Keratinocyte (primary cell): Measurements from ENCODE around the gene TMEM220. TPM values are rescaled to one million over a fixed set of nuclear protein-coding genes. Genes with fewer than 3 reads are reported as not detected.

Experiments
- DNase-seq: peaks from one replicate; pipeline ENCODE4 v3.0.0-alpha.2; 2011; ENCODE audit warnings: low read depth, missing footprints, low spot score
- FAIRE-seq: peaks from 2 replicates; lab custom pipeline; 2011; peaks lifted over from hg19 to GRCh38; lab: Jason Lieb, UNC
- H2AFZ ChIP-seq: 2 replicates; pipeline ENCODE4 v1.6.0; 2012; ENCODE audit warnings: low read length, control low read depth, inconsistent platforms; ENCODE audit not compliant: control insufficient read depth
- H3K27ac ChIP-seq: 2 replicates; pipeline ENCODE4 v1.5.1; 2011; ENCODE audit warnings: low read length; ENCODE audit not compliant: control insufficient read depth, insufficient read depth
- H3K27me3 ChIP-seq: 3 replicates; pipeline ENCODE4 v1.6.0; 2011; ENCODE audit warnings: low read length; ENCODE audit not compliant: control insufficient read depth, insufficient read depth; ENCODE audit errors: extremely low read depth
- H3K36me3 ChIP-seq, 2 experiments: 2 replicates in 1 of 2; 3 replicates in 1 of 2; pipeline ENCODE4 v1.5.1; 2011; ENCODE audit warnings: low read length in 2 of 2, mild to moderate bottlenecking in 1 of 2; ENCODE audit not compliant: control insufficient read depth in 2 of 2, insufficient read depth in 2 of 2; ENCODE audit errors: extremely low read depth in 1 of 2
- H3K4me1 ChIP-seq: 3 replicates; pipeline ENCODE4 v1.5.1; 2011; ENCODE audit warnings: low read length; ENCODE audit not compliant: control insufficient read depth, insufficient read depth; ENCODE audit errors: extremely low read depth
- H3K4me2 ChIP-seq: 3 replicates; pipeline ENCODE4 v1.6.0; 2011; ENCODE audit warnings: low read depth, low read length; ENCODE audit not compliant: control insufficient read depth, insufficient read depth; ENCODE audit errors: extremely low read depth
- H3K4me3 ChIP-seq, 3 experiments: fragments of 200-600 bp in 1 of 3; sonication (generic) in 1 of 3; 2 replicates in 2 of 3; 3 replicates in 1 of 3; pipeline ENCODE4 v1.5.1; 2011 to 2016; ENCODE audit warnings: low read length in 3 of 3, mild to moderate bottlenecking in 3 of 3, control low read depth in 2 of 3, inconsistent platforms in 1 of 3, low read depth in 1 of 3, mixed read lengths in 1 of 3, mixed run types in 1 of 3, moderate library complexity in 1 of 3; ENCODE audit not compliant: control insufficient read depth in 2 of 3, insufficient read depth in 2 of 3; ENCODE audit errors: extremely low read depth in 1 of 3
- H3K79me2 ChIP-seq: 2 replicates; pipeline ENCODE4 v1.6.0; 2012; ENCODE audit warnings: low read length; ENCODE audit not compliant: control insufficient read depth, insufficient read depth
- H3K9ac ChIP-seq: 3 replicates; pipeline ENCODE4 v1.6.0; 2011; ENCODE audit warnings: low read length; ENCODE audit not compliant: control insufficient read depth, insufficient read depth; ENCODE audit errors: extremely low read depth
- H3K9me1 ChIP-seq: 3 replicates; pipeline ENCODE4 v1.6.0; 2011; ENCODE audit warnings: low read length; ENCODE audit not compliant: control insufficient read depth, insufficient read depth; ENCODE audit errors: extremely low read depth
- H3K9me3 ChIP-seq: 2 replicates; pipeline ENCODE4 v1.5.1; 2012; ENCODE audit warnings: low read depth, low read length; ENCODE audit not compliant: control insufficient read depth
- H4K20me1 ChIP-seq: 3 replicates; pipeline ENCODE4 v1.6.0; 2011; ENCODE audit warnings: low read length; ENCODE audit not compliant: control insufficient read depth, insufficient read depth; ENCODE audit errors: extremely low read depth
- CTCF ChIP-seq, 3 experiments: IDR thresholded peaks in 1 of 3; conservative IDR thresholded peaks in 1 of 3; optimal IDR thresholded peaks in 1 of 3; 2 replicates in 2 of 3; 3 replicates in 1 of 3; pipeline versions ENCODE3 to v1.5.1; 2011; ENCODE audit warnings: low read length in 3 of 3, mild to moderate bottlenecking in 3 of 3, moderate library complexity in 2 of 3, control low read depth in 1 of 3, inconsistent platforms in 1 of 3; ENCODE audit not compliant: insufficient read depth in 2 of 3; ENCODE audit errors: extremely low read depth in 1 of 3
- EZH2 ChIP-seq: IDR thresholded peaks from one replicate; pipeline ENCODE4 v1.6.1; 2012; ENCODE audit warnings: inconsistent platforms, mild to moderate bottlenecking, low read length, moderate library complexity
- dilution Hi-C: fragments of 300-500 bp; cut with MboI; formaldehyde crosslinking; loops from one replicate; pipeline ENCODE4 v1.7.0; 2020; ENCODE audit warnings: low sequenced_read_pairs; ENCODE audit not compliant: extremely low pct_ligation_motif_present
- polyA plus RNA-seq, 5 experiments: library from polyadenylated mRNA; depleted of rRNA in 3 of 5; stranded (reverse) in 3 of 5; stranded (forward) in 1 of 5; unstranded in 1 of 5; fragments of >200 nt; gene quantifications; 1 replicate in 1 of 5; 2 replicates in 3 of 5; 3 replicates in 1 of 5; pipeline versions ENCODE4 v1.2.1 to v1.2.3, GENCODE V29; 2011 to 2012; ENCODE audit warnings: missing spikeins in 2 of 5, low read depth in 1 of 5, low replicate concordance in 1 of 5

TMEM220 gene
- polyA plus RNA-seq, 1 donor (not counting 4 experiments of a cell fraction or from before 2014, with no cell fraction given) = 3.3 TPM

GRCh38 chr17:10716218-10716617 lies 13.6 kb downstream of the TMEM220 start:
- Histone ChIP-seq H3K36me3 (peaks cover 0 to 11% of the 10 kb centered on the region in 2 experiments), H3K27ac (no peak overlapping the region), H3K9me1 (no peaks in the 10 kb centered on the region), H2AFZ (no peak overlapping the region), H4K20me1 (no peaks in the 10 kb centered on the region), H3K27me3 (no peaks in the 10 kb centered on the region), H3K4me1 (no peaks in the 10 kb centered on the region), H3K4me3 (no peak overlapping the region), H3K79me2 (no peaks in the 10 kb centered on the region), H3K4me2 (no peak overlapping the region), H3K9ac (no peak overlapping the region), H3K9me3 (no peaks in the 10 kb centered on the region)
- no peak for DNase-seq
- TF ChIP-seq EZH2 (no peak), CTCF (optimal IDR thresholded peaks at IDR 0.05 in 1 of 3, IDR thresholded peaks at IDR 0.05 in 1 of 3, conservative IDR thresholded peaks at IDR 0.05 in 1 of 3; ENCODE audit: extremely low read depth in 1 of 3, insufficient read depth in 2 of 3, low read length in 3 of 3) (no peak)
- dilution Hi-C loops = no loop called here
- no peak for FAIRE-seq

GRCh38 chr17:10713318-10713717 lies 16.5 kb downstream of the TMEM220 start:
- no peaks in the 10 kb centered on the region for H4K20me1 ChIP-seq
- H3K27ac ChIP-seq = no peak overlapping the region
- dilution Hi-C loops = no loop called here
- H3K9me1 ChIP-seq = no peaks in the 10 kb centered on the region
- peaks cover 10 to 19% of the 10 kb centered on the region in 2 experiments for H3K36me3 ChIP-seq
- no peak overlapping the region for H3K9ac ChIP-seq
- no peaks in the 10 kb centered on the region for H3K79me2 ChIP-seq
- no peaks in the 10 kb centered on the region for H3K9me3 ChIP-seq
- H3K27me3 ChIP-seq = no peaks in the 10 kb centered on the region
- DNase-seq = no peak
- H3K4me3 ChIP-seq = no peak overlapping the region
- H3K4me1 ChIP-seq = no peaks in the 10 kb centered on the region
- no peak overlapping the region for H2AFZ ChIP-seq
- FAIRE-seq = no peak
- H3K4me2 ChIP-seq = no peak overlapping the region
- no peak for TF ChIP-seq EZH2
- no peak for TF ChIP-seq CTCF (optimal IDR thresholded peaks at IDR 0.05 in 1 of 3, IDR thresholded peaks at IDR 0.05 in 1 of 3, conservative IDR thresholded peaks at IDR 0.05 in 1 of 3; ENCODE audit: extremely low read depth in 1 of 3, insufficient read depth in 2 of 3, low read length in 3 of 3)
